Measurements from ENCODE around the gene TTC34.
A peak's percentile ranks its signal among the peaks of the same experiment; 100 is the strongest.

The TTC34 gene

DNA sequence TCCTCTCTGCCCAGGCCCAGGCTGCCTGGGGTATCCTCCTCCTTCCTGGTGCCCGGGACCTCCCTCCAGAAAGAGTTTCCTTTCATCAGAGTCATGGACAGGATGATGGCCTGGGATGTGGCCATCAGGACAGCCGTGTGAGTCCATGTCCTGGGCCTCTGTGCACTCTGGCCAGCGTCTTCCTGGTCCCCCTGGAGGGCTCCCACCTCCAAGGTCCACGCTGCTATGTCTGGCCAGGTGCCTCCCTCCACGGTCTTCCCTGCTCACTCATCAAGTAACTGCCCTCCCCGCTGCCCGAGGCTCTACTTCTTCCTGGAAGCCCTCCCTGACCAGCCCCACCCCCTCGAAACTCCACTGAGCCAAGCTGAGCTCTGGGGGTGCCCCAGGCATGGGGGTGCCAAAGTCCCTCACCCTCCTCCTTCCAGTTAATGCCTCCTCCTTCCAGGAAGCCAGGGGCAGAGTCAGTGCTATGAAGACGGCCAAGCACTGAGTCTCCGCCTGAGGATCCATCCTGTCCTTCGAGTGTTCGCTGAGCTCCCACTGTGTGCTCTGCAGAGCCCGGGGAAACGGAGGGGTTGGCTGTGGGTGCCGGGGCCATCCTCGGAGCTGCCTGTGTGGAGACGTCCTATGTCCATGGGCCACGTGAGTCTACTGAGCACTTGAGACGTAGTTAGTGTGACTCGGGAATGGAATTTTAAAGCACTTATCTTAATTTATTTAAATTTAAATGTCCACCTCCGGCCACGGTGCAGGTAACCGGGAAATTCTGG is 28.5 kb upstream of the TTC34 start:
- DNase-seq: no peak

DNA sequence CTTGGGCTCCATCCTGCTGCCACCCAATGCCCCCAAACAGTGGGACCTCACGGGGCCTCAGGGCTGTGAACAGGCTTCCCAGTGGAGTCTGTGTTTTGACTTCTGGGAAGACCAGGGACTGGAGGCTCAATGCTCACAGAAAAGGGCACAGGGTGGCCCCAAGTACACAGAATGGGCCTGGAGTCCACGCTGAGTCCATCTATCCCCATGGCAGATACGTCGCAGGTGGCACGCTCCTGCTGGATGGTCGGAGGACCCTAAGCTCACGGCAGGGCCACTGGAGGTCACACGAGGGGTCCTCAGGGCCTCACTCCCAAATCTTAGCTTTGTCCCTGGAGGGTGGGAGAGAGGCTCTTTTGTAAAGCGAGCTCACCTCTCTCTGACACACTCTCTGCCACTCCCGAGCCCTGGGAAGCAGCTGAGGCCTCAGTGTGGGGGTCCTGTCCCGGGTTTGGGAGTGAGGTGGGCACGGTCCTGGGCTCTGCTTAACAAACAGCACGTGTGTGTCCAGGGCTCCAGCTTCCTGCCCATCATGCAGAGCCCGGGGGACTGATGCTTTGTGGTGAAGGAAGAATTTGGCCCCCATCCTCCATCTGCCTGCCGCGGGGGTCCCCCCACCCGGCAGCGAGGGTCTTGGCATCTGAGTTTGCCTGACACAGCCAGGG is 27.2 kb upstream of the TTC34 start:
- DNase-seq: no peak

GRCh38 chr1:2826736-2827292 is 25.3 kb upstream of the TTC34 start:
- no peak for DNase-seq

- DNase-seq: no peak
Observed at GRCh38 chr1:2826316-2826715, 24.8 kb upstream of the TTC34 start.

DNA sequence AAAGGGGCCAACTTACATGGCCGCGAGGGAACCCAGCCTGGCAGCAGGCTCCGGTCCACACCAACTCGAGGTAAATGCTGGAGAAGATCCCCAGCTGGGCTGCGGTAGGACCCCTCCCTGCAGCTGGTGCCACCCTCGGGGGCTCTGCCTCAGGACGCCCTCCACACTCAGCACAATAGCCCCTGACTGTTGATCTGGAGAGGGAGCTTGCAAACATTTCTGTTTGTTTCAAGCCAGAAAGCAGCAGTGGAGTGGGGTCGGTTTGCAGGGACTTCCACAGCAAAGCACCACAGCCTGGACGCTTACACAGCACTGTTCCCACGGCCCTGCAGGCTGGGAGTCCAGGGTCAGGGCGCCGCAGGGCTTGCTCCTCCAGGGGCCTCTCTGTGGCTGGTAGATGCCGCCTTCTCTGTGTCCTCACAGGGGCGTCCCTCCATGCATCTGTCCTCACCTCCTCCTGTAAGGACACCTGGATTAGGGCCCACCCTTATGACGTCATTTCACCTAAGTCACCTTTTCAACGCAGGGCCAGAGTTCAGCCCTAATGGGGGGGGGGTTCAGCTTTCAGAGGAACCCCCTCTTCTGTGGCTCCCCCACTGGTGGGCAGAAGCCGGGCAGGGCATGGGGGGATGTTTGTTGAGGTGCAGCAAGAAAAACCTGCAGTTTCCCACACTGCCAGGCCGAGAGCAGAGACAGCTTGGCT is 24.1 kb upstream of the TTC34 start:
- DNase-seq: no peak

GRCh38 chr1:2824999-2825398 is 23.5 kb upstream of the TTC34 start:
- DNase-seq: no peak

DNA sequence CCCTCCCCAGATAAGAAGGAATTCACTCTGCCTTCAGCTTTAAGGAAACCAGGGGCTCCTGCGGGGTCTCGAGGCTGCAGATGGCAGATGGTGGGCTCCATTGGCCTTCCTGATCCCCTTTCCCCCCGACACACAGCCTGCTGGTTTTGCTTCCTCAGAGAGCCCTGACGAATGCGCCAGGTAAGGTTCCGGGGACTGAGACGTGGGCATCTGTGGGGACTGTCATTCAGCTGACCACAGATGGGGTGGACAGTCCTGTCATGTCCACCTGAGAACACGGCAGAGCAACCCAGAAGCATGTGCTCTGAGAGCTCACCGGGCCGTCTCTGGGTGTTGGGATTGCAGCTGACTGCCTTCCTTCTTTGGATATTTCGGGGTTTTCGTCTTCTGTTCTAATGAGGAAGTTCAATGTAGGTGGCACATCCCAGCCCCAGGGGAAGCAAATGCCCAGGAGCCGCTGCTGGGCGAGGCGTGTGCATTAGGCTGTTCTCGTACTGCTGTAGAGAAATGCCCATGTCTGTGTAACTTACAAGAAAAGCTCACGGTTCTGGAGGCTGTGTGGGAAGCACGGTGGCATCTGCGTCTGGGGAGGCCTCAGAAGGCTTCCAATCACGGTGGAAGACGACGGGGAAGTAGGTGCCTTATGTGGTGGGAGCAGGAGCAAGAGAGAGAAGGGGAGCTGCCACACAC is 22.6 kb upstream of the TTC34 start:
- DNase-seq: no peak

DNA sequence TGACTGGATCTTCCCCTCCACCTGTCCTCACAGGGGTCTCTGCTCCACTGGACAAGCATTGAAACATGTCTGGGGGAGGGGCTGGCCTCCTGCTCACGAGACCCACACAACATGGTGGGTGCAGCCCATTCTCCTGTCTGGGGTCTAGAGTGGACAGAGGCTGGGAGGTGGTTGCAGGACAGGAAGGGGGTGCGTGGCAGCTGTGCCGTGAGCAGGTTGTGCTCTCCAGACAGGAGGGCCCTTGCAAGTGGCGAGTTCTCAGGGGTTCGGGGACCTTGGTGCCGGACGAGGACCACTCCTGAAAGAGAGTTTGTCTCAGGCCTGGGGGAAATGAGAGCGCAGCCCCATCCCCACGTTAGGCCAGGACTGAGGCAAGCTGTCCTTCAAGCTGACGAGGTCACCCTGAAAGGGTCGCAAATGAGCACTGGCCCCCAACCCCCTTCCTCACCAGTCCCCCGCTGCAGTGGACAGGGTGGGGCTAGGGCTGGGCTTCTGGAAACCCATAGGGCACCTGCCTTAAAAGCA is 21.2 kb upstream of the TTC34 start:
- no peak for DNase-seq

DNA sequence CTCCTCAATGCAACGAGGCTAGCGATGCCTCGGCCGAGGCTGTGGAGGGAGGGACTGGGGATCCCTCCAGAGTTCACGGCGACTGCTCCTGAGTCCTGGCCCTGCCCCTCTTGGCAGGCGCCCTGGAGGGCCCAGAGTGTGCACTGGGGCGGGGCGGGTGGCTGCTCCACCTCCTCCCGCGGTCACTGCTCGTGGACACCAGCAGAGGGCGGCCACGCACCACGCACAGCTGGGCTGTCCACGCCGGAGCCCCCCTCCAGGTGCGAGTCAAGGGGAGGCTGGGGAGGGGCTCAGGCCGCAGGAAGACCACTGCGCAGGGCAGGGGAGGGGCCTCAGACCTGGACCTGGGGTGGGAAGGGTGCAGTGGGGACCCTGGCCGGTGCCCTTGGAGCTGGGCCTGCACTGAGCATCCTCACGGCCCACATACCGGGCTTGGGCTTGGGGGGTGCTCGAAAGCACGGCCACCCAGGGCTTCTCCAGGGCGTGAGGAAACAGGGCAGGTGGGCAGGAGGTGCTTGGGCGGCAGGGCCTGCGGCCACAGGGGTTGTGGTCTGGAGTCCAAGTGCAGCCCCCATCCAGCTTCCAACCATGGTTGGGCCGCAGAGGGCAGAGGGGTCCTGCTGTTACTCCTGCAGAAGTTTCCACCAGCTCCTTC is 20.6 kb upstream of the TTC34 start:
- DNase-seq: peak; percentile 64

GRCh38 chr1:2821373-2821955 is 20.0 kb upstream of the TTC34 start:
- no peak for DNase-seq

DNA sequence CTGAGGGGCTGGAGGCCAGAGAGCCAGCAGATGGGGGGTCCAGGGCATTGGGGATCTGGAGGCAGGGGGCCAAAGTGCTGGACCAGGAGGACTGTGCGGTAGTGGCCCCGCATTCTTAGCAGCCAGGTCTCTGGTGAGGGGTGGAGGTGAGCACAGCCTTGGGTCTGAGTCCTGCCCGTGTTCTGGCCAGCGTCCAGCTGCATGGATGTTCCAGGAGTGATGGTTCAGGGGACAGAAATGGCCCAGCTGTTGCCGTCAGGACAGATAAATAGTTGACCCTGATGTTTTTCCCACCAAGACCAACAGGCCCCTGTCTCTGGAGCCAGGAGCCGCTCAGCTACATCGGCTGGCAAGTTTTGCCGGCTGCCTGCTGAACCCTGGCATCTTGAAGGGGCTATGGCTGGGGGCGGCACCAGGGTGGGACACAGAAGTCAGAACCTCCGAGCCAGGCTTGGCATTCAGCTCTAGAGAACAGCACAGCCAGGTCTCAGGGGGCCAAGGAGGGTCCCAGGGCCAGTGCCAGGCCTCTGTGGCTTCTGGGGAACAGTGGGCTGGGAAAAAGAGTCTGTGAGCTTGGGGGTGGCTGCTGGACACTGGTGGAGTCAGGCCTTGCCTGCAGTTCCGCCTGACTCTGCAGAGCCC is 19.4 kb upstream of the TTC34 start:
- DNase-seq: no peak

GRCh38 chr1:2819831-2820730 is 18.6 kb upstream of the TTC34 start:
- DNase-seq: no peak

DNA sequence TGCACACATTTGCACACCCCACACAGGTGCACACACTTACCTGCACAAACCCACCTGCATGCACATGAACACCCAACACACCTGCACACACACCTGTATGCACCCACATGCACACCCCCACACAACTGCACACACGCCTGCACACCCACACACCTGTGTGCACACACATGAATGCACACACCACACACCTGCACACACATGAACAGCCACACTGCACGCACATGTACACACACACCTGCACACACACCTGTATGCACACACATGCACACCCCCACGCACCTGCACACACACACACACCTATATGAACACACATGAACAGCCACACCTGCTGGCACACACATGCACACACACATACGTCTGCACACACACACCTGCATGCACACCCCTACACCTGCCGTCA is 17.9 kb upstream of the TTC34 start:
- no peak for DNase-seq

GRCh38 chr1:2817784-2818564 is 16.5 kb upstream of the TTC34 start:
- DNase-seq: no peak

GRCh38 chr1:2816786-2817185 is 15.3 kb upstream of the TTC34 start:
- DNase-seq: no peak

DNA sequence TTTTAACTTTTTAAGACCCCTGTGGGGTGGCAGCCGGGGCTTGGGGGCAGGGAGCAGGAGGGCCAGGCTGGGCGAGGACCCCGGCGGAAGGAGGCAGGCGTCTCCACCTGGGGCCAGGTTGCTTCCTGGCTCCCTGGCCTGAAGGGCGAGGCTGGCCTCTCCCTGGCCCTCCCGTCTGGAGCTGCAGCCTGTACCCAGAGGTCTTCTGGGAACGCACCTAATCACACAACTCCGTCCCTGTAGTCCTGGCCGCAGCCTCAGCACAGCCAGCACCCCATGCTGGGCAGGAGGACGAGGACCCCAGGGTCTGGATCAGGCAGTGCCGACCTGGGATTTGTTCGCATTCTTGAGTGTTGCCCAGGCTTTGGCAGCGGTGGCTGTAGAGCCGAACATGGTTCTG is 14.1 kb upstream of the TTC34 start:
- DNase-seq: no peak

- DNase-seq: no peak
Observed at GRCh38 chr1:2814511-2815075, 13.1 kb upstream of the TTC34 start.

DNA sequence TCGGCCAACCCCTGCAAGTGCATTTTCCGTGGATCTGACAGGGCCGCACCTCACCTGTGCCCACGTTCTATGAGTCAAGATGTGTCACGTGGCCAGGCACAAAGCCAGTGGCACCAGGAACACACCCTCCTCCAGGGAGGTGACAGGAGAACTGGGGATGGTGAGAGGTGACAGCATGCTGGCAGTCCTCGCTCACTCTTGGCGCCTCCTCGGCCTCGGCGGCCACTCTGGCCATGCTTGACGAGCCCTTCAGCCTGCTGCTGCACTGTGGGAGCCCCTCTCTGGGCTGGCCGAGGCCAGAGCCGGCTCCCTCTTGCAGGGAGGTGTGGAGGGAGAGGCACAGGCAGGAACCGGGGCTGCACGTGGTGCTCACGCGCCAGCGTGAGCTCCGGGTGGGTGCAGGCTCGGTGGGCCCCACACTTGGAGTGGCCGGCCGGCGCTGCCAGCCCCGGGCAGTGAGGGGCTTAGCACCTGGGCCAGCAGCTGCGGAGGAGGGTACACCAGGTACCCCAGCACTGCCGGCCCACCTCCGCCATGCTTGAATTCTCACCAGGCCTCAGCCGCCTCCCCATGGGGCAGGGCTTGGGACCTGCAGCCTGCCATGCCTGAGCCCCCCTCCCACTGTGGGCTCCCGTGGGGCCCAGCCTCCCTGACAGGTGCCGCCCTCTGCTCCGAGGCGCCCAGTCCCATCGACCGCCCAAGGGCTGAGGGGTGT is 11.6 kb upstream of the TTC34 start:
- DNase-seq: no peak

Measured in activated CD4-positive, alpha-beta T cell treated with anti-CD3 and anti-CD28 coated beads for 48 hours (primary cell).